MCF 10A (cell line): ENCODE results near the gene CTTNBP2NL. TPM values are rescaled to one million over a fixed set of nuclear protein-coding genes. Genes with fewer than 3 reads are reported as not detected.

Experiments
- BruUV-seq: library from RNA; stranded (reverse); fragments of 400-500 nt; replicated peaks from 2 replicates; lab custom pipeline; 2021; lab: Mats Ljungman, UMichigan
- CTCF ChIA-PET: fragments of 300-600 bp; sonication (Branson Sonifier 250); formaldehyde crosslinking; extraction: SDS; loops from one replicate; lab custom pipeline; 2021; ENCODE audit warnings: antibody characterized with exemption, inconsistent platforms; lab: Yijun Ruan, JAX
- POLR2A ChIA-PET: fragments of 300-600, 350-650 bp; sonication (Branson Sonifier 250); formaldehyde crosslinking; extraction: SDS; loops from one replicate; lab custom pipeline; 2020; ENCODE audit warnings: antibody characterized with exemption, inconsistent platforms; lab: Yijun Ruan, JAX
- DNase-seq: peaks from one replicate; pipeline ENCODE4 v3.0.0-alpha.2; 2018; ENCODE audit not compliant: unreplicated experiment
- H3K27ac Mint-ChIP-seq: one replicate; pipeline ENCODE4 v1.8.0; 2022; ENCODE audit warnings: mild to moderate bottlenecking, low read depth, mixed read lengths; ENCODE audit not compliant: unreplicated experiment
- H3K27me3 Mint-ChIP-seq: one replicate; pipeline ENCODE4 v1.8.0; 2022; ENCODE audit warnings: mixed read lengths; ENCODE audit not compliant: insufficient read depth, unreplicated experiment
- H3K36me3 Mint-ChIP-seq: one replicate; pipeline ENCODE4 v1.8.0; 2022; ENCODE audit warnings: mild to moderate bottlenecking, moderate library complexity, mixed read lengths; ENCODE audit not compliant: insufficient read depth, unreplicated experiment
- H3K4me1 Mint-ChIP-seq: one replicate; pipeline ENCODE4 v1.8.0; 2022; ENCODE audit warnings: mixed read lengths; ENCODE audit not compliant: insufficient read depth, unreplicated experiment
- H3K4me3 Mint-ChIP-seq: one replicate; pipeline ENCODE4 v1.8.0; 2022; ENCODE audit warnings: mild to moderate bottlenecking, moderate library complexity, mixed read lengths; ENCODE audit not compliant: unreplicated experiment
- H3K9me3 Mint-ChIP-seq: one replicate; pipeline ENCODE4 v1.8.0; 2022; ENCODE audit warnings: mixed read lengths; ENCODE audit not compliant: unreplicated experiment
- CTCF ChIP-seq: fragments of 200-600 bp; IDR thresholded peaks from one replicate; pipeline ENCODE4 v1.8.0; 2022; ENCODE audit warnings: antibody characterized with exemption, mild to moderate bottlenecking; ENCODE audit not compliant: unreplicated experiment
- intact Hi-C: fragments of 100-400 bp; cut with micrococcal nuclease; formaldehyde crosslinking; loops from 2 replicates; pipeline ENCODE4 v1.14.1; 2022
- total RNA-seq: library from RNA; stranded (reverse); gene quantifications from 2 replicates; pipeline ENCODE4 v1.2.3, GENCODE V29; 2022

Gene CTTNBP2NL
- total RNA-seq, 1 experiment from 2014 or later: 48.8 TPM

GRCh38 chr1:112369392-112370285 lies 26.4 kb upstream of the CTTNBP2NL start:
- H3K27me3 Mint-ChIP-seq: peaks cover 19% of the 10 kb centered on the region

GRCh38 chr1:112370996-112371395 lies 25.0 kb upstream of the CTTNBP2NL start:
- H3K27ac Mint-ChIP-seq: no peak overlapping the region
- H3K36me3 Mint-ChIP-seq: no peaks in the 10 kb centered on the region
- H3K4me3 Mint-ChIP-seq: no peak overlapping the region
- peaks cover 28% of the 10 kb centered on the region for H3K27me3 Mint-ChIP-seq
- intact Hi-C loops: no loop called here
- TF ChIP-seq CTCF: no peak
- ChIA-PET POLR2A (interaction anchor here (0.7 kb wide), 1 partner anchor 13 kb away, joined by 3 read pairs; no protein-coding TSS in a partner anchor), CTCF (interaction anchor here (0.5 to 7.6 kb wide), 24 partner anchors 10 to 925 kb away, joined by 3 to 137 read pairs (median 5); no protein-coding TSS in a partner anchor)
- H3K4me1 Mint-ChIP-seq: peaks cover 6% of the 10 kb centered on the region
- no peak for DNase-seq
- BruUV-seq: no TSS peak
- H3K9me3 Mint-ChIP-seq: no peaks in the 10 kb centered on the region

More at GRCh38 chr1:112369392-112370285, 26.4 kb upstream of the CTTNBP2NL start:
- BruUV-seq: no TSS peak
- no peaks in the 10 kb centered on the region for H3K36me3 Mint-ChIP-seq
- H3K9me3 Mint-ChIP-seq: no peaks in the 10 kb centered on the region
- intact Hi-C loops: loop anchor here (1.0 to 2.0 kb wide), 2 partner anchors 11 to 71 kb away; no protein-coding TSS in a partner anchor
- peak; percentile 86 for DNase-seq
- peak; percentile 98 for TF ChIP-seq CTCF
- no peak overlapping the region for H3K4me3 Mint-ChIP-seq
- ChIA-PET CTCF (interaction anchor here (0.5 to 7.6 kb wide), 56 partner anchors 9 to 923 kb away, joined by 3 to 137 read pairs (median 4); partner anchors contain the start of gene CTTNBP2NL), POLR2A (interaction anchor here (0.9 to 1.4 kb wide), 2 partner anchors 70 to 73 kb away, joined by 3 to 4 read pairs; no protein-coding TSS in a partner anchor)
- H3K4me1 Mint-ChIP-seq: peaks cover 6% of the 10 kb centered on the region
- no peak overlapping the region for H3K27ac Mint-ChIP-seq

GRCh38 chr1:112371775-112372174 lies 24.2 kb upstream of the CTTNBP2NL start:
- POLR2A ChIA-PET: no interaction called here
- no peak overlapping the region for H3K27ac Mint-ChIP-seq
- H3K9me3 Mint-ChIP-seq: no peaks in the 10 kb centered on the region
- no peak for TF ChIP-seq CTCF
- peaks cover 28% of the 10 kb centered on the region for H3K27me3 Mint-ChIP-seq
- H3K36me3 Mint-ChIP-seq: no peaks in the 10 kb centered on the region
- DNase-seq: no peak
- intact Hi-C loops: no loop called here
- H3K4me3 Mint-ChIP-seq: no peak overlapping the region
- BruUV-seq: no TSS peak
- CTCF ChIA-PET: interaction anchor here (0.7 to 7.6 kb wide), 16 partner anchors 10 to 559 kb away, joined by 3 to 137 read pairs (median 4); no protein-coding TSS in a partner anchor
- peaks cover 6% of the 10 kb centered on the region for H3K4me1 Mint-ChIP-seq

GRCh38 chr1:112373806-112374205 lies 22.2 kb upstream of the CTTNBP2NL start:
- no peak for TF ChIP-seq CTCF
- Mint-ChIP-seq H3K4me1 (peaks cover 6% of the 10 kb centered on the region), H3K4me3 (no peak overlapping the region), H3K27ac (no peak overlapping the region), H3K9me3 (no peaks in the 10 kb centered on the region), H3K27me3 (peaks cover 28% of the 10 kb centered on the region), H3K36me3 (no peaks in the 10 kb centered on the region)
- BruUV-seq: no TSS peak
- POLR2A ChIA-PET: interaction anchor here (0.7 kb wide), 1 partner anchor 645 kb away, joined by 3 read pairs; no protein-coding TSS in a partner anchor
- no peak for DNase-seq
- intact Hi-C loops: no loop called here
- CTCF ChIA-PET: interaction anchor here (1.1 to 5.1 kb wide), 4 partner anchors 15 to 73 kb away, joined by 3 to 64 read pairs (median 4); no protein-coding TSS in a partner anchor
